Activated naive CD8-positive, alpha-beta T cell treated with anti-CD3 and anti-CD28 coated beads for 36 hours (primary cell): ENCODE measurements around the gene ZC3H6. TPM values are rescaled to one million over a fixed set of nuclear protein-coding genes. Genes with fewer than 3 reads are reported as not detected.

Experiments
- total RNA-seq, 2 experiments: library from RNA; stranded (reverse); gene quantifications; one replicate each; pipeline ENCODE4 v1.2.3, GENCODE V29; 2021

ZC3H6 gene
- total RNA-seq, 2 experiments from 2014 or later, result 7.6 to 7.7 TPM

Other genes starting within 250 kb of the ZC3H6 start
- 10 to 100 TPM; 13.3 to 16.9 TPM for gene TMEM87B, start 220.3 kb upstream of the ZC3H6 start, total RNA-seq
- gene FBLN7, start 137.2 kb upstream of the ZC3H6 start, total RNA-seq, result 1 to 10 TPM; 8.8 to 9.4 TPM
- gene ZC3H8, start 20.6 kb upstream of the ZC3H6 start, total RNA-seq, result 10 to 100 TPM; 23.7 to 26.8 TPM
- 10 to 100 TPM; 14.3 to 14.9 TPM for gene RGPD8, start 158.0 kb downstream of the ZC3H6 start, total RNA-seq
- 10 to 100 TPM; 32.8 to 33.9 TPM for gene TTL, start 206.6 kb downstream of the ZC3H6 start, total RNA-seq